Heart left ventricle (tissue), 13 donors: ENCODE results near the gene SEC14L6.

Source experiments
- POLR2A ChIP-seq, 2 donors: fragments of 450-650 bp; IDR thresholded peaks; one replicate each; pipeline ENCODE4 v1.6.1; 2017; ENCODE audit warnings: antibody characterized with exemption in 2 of 2, mild to moderate bottlenecking in 2 of 2, moderate library complexity in 2 of 2
- TF ChIP-seq, protein P1 (sequence below), 12 donors: fragments of 200-600 bp; sonication (generic) in 4 of 12; IDR thresholded peaks; one replicate each; pipeline versions ENCODE4 v1.5.0 to v1.8.0; 2018 to 2022; ENCODE audit warnings: antibody characterized with exemption in 12 of 12, mild to moderate bottlenecking in 5 of 12
- donor health status: ischemic (EF 13 %, LVEDD 7.1; RV severe dilation, severe dysfunction).
- donor health status: DM: no; HTN: yes; CAD: no.
- donor health status: DM: no; HTN: no; CAD: no.
- donor health status: ischemic (EF 25% LVEDD 6.9; RV normal size, moderate dysfunction).
- donor health status: ischemic (EF 25% LVEDD 5.7; RV mildly dilated, moderate dysfunction).
- donor health status: ischemic (EF 35%, LVEDD 5.7; RV mildly dilated, moderate dysfunction).
- donor health status: nonischemic (EF 11% LVEDD 7.7; RV severe dilation, severe dysfunction).
- donor health status: DM: yes; HTN: yes; CAD: no.
- donor health status: PGD.
- donor health status: ischemic (EF 29% LVEDD 5.4; RV normal size, mild dysfunction).
- donor health status: nonischemic (EF 23%, LVEDD 6.1; RV moderate dilation, normal function).

DNA sequence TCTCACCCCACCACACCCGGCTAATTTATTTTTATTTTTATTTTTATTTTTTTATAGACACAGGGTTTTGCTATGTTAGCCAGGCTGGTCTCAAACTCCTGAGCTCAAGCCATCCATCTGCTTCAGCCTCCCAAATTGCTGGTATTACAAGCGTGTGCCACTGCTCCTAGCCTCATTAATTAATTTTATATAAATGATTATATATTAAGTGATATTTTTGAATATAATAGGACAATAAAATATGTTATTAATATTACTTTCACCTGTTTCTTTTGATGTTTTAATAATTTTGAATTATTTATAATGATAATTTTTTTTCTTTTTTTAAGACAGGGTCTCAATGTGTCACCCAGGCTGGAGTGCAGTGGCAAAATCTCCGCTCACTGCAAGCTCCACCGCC, 38.9 kb downstream of the SEC14L6 start:
- TF ChIP-seq, protein P1, sequence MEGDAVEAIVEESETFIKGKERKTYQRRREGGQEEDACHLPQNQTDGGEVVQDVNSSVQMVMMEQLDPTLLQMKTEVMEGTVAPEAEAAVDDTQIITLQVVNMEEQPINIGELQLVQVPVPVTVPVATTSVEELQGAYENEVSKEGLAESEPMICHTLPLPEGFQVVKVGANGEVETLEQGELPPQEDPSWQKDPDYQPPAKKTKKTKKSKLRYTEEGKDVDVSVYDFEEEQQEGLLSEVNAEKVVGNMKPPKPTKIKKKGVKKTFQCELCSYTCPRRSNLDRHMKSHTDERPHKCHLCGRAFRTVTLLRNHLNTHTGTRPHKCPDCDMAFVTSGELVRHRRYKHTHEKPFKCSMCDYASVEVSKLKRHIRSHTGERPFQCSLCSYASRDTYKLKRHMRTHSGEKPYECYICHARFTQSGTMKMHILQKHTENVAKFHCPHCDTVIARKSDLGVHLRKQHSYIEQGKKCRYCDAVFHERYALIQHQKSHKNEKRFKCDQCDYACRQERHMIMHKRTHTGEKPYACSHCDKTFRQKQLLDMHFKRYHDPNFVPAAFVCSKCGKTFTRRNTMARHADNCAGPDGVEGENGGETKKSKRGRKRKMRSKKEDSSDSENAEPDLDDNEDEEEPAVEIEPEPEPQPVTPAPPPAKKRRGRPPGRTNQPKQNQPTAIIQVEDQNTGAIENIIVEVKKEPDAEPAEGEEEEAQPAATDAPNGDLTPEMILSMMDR (IDR thresholded peaks at IDR 0.05): no peak
- no peak for TF ChIP-seq POLR2A (IDR thresholded peaks at IDR 0.05)
